ENCODE results near the gene NPS.

The NPS gene

DNA sequence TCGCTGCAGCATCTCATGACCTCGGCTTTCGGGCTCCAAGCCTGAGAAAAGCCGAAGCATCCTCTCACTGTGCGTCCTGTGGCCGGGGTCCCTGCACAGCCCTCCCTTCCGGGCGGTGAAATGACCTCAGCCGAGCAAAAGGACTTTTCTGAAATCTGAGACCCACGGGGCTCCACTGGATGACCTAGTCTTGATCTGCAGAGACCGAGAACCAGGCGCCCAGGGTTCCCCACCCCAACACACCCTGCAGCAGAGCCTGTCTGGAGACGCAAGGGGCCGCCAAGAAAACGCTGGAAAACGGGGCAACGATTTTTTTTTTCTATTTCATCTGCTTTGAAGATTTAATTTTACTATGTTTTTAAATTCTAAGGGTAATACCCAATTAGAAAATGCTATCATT, 31.7 kb downstream of the NPS start:
- peaks cover 1% of the 10 kb centered on the region; the same call in 1 of the 2 replicates for H3K9me3 ChIP-seq (ENCODE audit: insufficient read depth, low read length)
- no peaks in the 10 kb centered on the region for H3K36me3 ChIP-seq (ENCODE audit: insufficient read depth, insufficient read length, low read length)
- no peak for TF ChIP-seq SUZ12 (IDR thresholded peaks at IDR 0.05; ENCODE audit: extremely low read depth, insufficient read depth, insufficient read length)
- TF ChIP-seq ZNF274 (IDR thresholded peaks at IDR 0.05; ENCODE audit: low read depth, low read length), result no peak
- no peak for TF ChIP-seq YY1 (IDR thresholded peaks at IDR 0.05; ENCODE audit: insufficient read depth, insufficient read length)
- no peaks in the 10 kb centered on the region for H3K4me1 ChIP-seq (ENCODE audit: insufficient read depth, insufficient read length)
- DNase-seq (ENCODE audit: low read depth, low spot score), result no peak
- no peak overlapping the region for H3K4me3 ChIP-seq (ENCODE audit: insufficient read length, low read depth)
- no peak overlapping the region for H3K9ac ChIP-seq (ENCODE audit: insufficient read length, low read depth)
- no peaks in the 10 kb centered on the region for H3K27me3 ChIP-seq (ENCODE audit: insufficient read depth, insufficient read length)

DNA sequence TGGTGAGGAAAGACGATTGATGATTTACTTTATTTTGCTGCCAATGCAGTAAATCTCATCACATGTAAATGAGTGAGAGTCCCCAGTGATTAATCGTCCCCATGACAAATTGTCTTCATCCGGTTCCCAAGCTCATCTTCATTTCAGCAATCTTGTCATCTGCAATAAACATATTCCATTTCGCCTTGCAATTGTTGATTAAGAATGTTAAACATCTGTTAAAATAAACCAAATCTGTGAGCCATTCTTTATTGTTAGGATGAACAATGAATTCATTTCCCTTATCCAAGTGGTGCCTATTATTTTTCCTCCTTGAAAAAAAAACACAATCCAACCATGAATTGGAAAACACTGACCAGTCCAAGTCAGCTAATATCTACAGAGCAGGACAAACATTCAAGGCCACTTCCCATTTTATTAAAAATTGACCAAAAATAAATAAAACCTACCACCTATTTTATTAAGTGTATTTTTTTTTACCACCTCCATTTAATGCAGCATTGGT, 36.5 kb downstream of the NPS start:
- Histone ChIP-seq H3K9ac (ENCODE audit: insufficient read length, low read depth) (no peak overlapping the region), H3K9me3 (ENCODE audit: insufficient read depth, low read length) (peaks cover 7% of the 10 kb centered on the region; the same call in 1 of the 2 replicates), H3K4me3 (ENCODE audit: insufficient read length, low read depth) (no peak overlapping the region), H3K27me3 (ENCODE audit: insufficient read depth, insufficient read length) (no peaks in the 10 kb centered on the region), H3K4me1 (ENCODE audit: insufficient read depth, insufficient read length) (no peaks in the 10 kb centered on the region), H3K36me3 (ENCODE audit: insufficient read depth, insufficient read length, low read length) (no peaks in the 10 kb centered on the region)
- TF ChIP-seq YY1 (IDR thresholded peaks at IDR 0.05; ENCODE audit: insufficient read depth, insufficient read length) (no peak), ZNF274 (IDR thresholded peaks at IDR 0.05; ENCODE audit: low read depth, low read length) (no peak), SUZ12 (IDR thresholded peaks at IDR 0.05; ENCODE audit: extremely low read depth, insufficient read depth, insufficient read length) (no peak)
- no peak for DNase-seq (ENCODE audit: low read depth, low spot score)

- H3K36me3 ChIP-seq (ENCODE audit: insufficient read depth, insufficient read length, low read length), result no peaks in the 10 kb centered on the region
- no peak overlapping the region for H3K4me3 ChIP-seq (ENCODE audit: insufficient read length, low read depth)
- H3K27me3 ChIP-seq (ENCODE audit: insufficient read depth, insufficient read length), result no peaks in the 10 kb centered on the region
- peaks cover 7% of the 10 kb centered on the region; the same call in 1 of the 2 replicates for H3K9me3 ChIP-seq (ENCODE audit: insufficient read depth, low read length)
- no peaks in the 10 kb centered on the region for H3K4me1 ChIP-seq (ENCODE audit: insufficient read depth, insufficient read length)
- H3K9ac ChIP-seq (ENCODE audit: insufficient read length, low read depth), result no peak overlapping the region
- DNase-seq (ENCODE audit: low read depth, low spot score), result no peak
- TF ChIP-seq SUZ12 (IDR thresholded peaks at IDR 0.05; ENCODE audit: extremely low read depth, insufficient read depth, insufficient read length), result no peak
- TF ChIP-seq ZNF274 (IDR thresholded peaks at IDR 0.05; ENCODE audit: low read depth, low read length), result no peak
- TF ChIP-seq YY1 (IDR thresholded peaks at IDR 0.05; ENCODE audit: insufficient read depth, insufficient read length), result no peak
These were observed 38.7 kb downstream of the NPS start for GRCh38 chr10:127587668-127588365.

DNA sequence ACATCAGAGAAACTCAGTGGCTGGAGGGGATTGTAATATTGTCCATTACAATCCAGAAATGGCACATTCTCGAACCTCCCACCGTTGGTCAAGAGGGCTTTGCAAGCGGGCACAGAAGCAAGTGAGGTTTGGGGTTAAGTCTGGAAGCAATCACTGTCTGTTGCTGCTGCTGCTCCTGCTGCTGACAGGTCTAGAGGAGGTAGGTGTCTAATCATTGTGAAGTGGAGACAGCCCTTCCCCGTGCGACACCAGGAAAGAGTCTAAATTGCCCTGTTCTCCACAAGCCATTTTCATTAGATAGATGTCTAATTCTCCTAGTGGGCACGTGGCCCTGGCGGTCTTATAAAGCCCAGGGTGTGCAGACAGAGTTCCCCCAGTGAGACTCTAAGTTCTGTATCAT, 43.5 kb downstream of the NPS start:
- no peaks in the 10 kb centered on the region for H3K9me3 ChIP-seq (ENCODE audit: insufficient read depth, low read length)
- H3K4me3 ChIP-seq (ENCODE audit: insufficient read length, low read depth), result no peak overlapping the region
- no peaks in the 10 kb centered on the region for H3K36me3 ChIP-seq (ENCODE audit: insufficient read depth, insufficient read length, low read length)
- no peak for DNase-seq (ENCODE audit: low read depth, low spot score)
- no peak for TF ChIP-seq YY1 (IDR thresholded peaks at IDR 0.05; ENCODE audit: insufficient read depth, insufficient read length)
- TF ChIP-seq ZNF274 (IDR thresholded peaks at IDR 0.05; ENCODE audit: low read depth, low read length), result no peak
- no peak for TF ChIP-seq SUZ12 (IDR thresholded peaks at IDR 0.05; ENCODE audit: extremely low read depth, insufficient read depth, insufficient read length)
- no peaks in the 10 kb centered on the region for H3K4me1 ChIP-seq (ENCODE audit: insufficient read depth, insufficient read length)
- no peaks in the 10 kb centered on the region for H3K27me3 ChIP-seq (ENCODE audit: insufficient read depth, insufficient read length)
- H3K9ac ChIP-seq (ENCODE audit: insufficient read length, low read depth), result no peak overlapping the region

DNA sequence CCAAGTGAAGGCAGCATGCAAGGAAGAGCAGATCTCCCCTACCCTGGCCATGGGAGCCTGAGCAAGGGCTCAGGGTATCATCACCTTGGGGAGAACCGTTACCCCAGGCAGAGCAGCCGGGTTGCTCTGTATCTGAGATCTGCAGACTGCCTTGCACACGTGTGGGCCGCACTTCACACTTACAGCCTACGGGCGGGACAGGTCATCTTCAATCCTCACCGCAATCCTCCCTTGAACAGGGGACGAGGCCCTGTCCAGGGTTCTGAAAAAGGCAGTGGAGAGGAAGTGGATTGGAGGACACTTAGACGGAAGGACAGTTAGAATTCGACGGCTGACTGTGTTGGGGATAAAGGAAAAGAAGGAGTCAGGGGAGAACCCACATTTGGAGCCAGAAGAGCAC, 51.4 kb downstream of the NPS start:
- DNase-seq (ENCODE audit: low read depth, low spot score), result no peak
- no peaks in the 10 kb centered on the region for H3K4me1 ChIP-seq (ENCODE audit: insufficient read depth, insufficient read length)
- H3K4me3 ChIP-seq (ENCODE audit: insufficient read length, low read depth), result no peak overlapping the region
- H3K27me3 ChIP-seq (ENCODE audit: insufficient read depth, insufficient read length), result peaks cover 4% of the 10 kb centered on the region
- H3K36me3 ChIP-seq (ENCODE audit: insufficient read depth, insufficient read length, low read length), result no peaks in the 10 kb centered on the region
- TF ChIP-seq ZNF274 (IDR thresholded peaks at IDR 0.05; ENCODE audit: low read depth, low read length) (no peak), YY1 (IDR thresholded peaks at IDR 0.05; ENCODE audit: insufficient read depth, insufficient read length) (no peak), SUZ12 (IDR thresholded peaks at IDR 0.05; ENCODE audit: extremely low read depth, insufficient read depth, insufficient read length) (no peak)
- no peaks in the 10 kb centered on the region for H3K9me3 ChIP-seq (ENCODE audit: insufficient read depth, low read length)
- no peak overlapping the region for H3K9ac ChIP-seq (ENCODE audit: insufficient read length, low read depth)
